Psoas muscle (tissue), 8 donors: ENCODE measurements around the gene C17orf75. TPM values are rescaled to one million over a fixed set of nuclear protein-coding genes. Genes with fewer than 3 reads are reported as not detected.

Experiments
- ATAC-seq, 4 donors: fragments of 200-7000 bp; cut with Tn5 transposase; one replicate each; pipeline ENCODE4 v1.9.1; 2020; ENCODE audit warnings: moderate library complexity in 3 of 4, mild to moderate bottlenecking in 2 of 4
- DNase-seq, 2 donors: peaks; one replicate each; pipeline ENCODE4 v3.0.0-alpha.2; 2020
- H3K27ac ChIP-seq: fragments of 200-600 bp; one replicate; pipeline ENCODE4 v1.8.0; 2022
- H3K27me3 ChIP-seq, 3 donors: fragments of 200-600 bp in 1 of 3; one replicate each; pipeline versions ENCODE4 v1.6.1 to v1.8.0; 2013 to 2022; ENCODE audit warnings: low read length in 2 of 3, mild to moderate bottlenecking in 2 of 3, moderate library complexity in 1 of 3; ENCODE audit not compliant: insufficient read depth in 3 of 3
- H3K36me3 ChIP-seq, 2 donors: fragments of 200-600 bp in 1 of 2; one replicate each; pipeline versions ENCODE4 v1.6.1 to v1.8.0; 2013 to 2022; ENCODE audit warnings: low read depth in 1 of 2, mild to moderate bottlenecking in 1 of 2, moderate library complexity in 1 of 2; ENCODE audit not compliant: insufficient read depth in 1 of 2
- H3K4me1 ChIP-seq: fragments of 200-600 bp; one replicate; pipeline ENCODE4 v1.8.0; 2022
- H3K4me3 ChIP-seq: fragments of 200-600 bp; one replicate; pipeline ENCODE4 v1.8.0; 2022; ENCODE audit warnings: mild to moderate bottlenecking
- H3K9me3 ChIP-seq: fragments of 200-600 bp; one replicate; pipeline ENCODE4 v1.8.0; 2022
- WGBS, 3 donors: extraction: QIAGEN DNeasy Blood & Tissue Kit; methylation state at CpG; one replicate each; pipeline versions ENCODE4 v1.1.6 to v1.1.7; 2013; 5-methylcytosine and 5-hydroxymethylcytosine counted together
- intact Hi-C, 2 donors: fragments of 100-400 bp; cut with DNase I; formaldehyde crosslinking; loops; one replicate each; pipeline versions ENCODE4 v1.11.0 to v1.14.2; 2022
- polyA plus RNA-seq, 3 donors: library from polyadenylated mRNA; stranded (reverse); fragments of 200-250 nt; gene quantifications; one replicate each; pipeline ENCODE4 v1.2.3, GENCODE V29; 2013
- total RNA-seq, 4 donors: library from RNA; stranded (reverse); fragmentation: NEBNext Ultra II Directional in 2 of 4; extraction: Animal tissue kit (Norgen Biotek cat#: 25700) in 2 of 4; gene quantifications; one replicate each; pipeline versions ENCODE4 v1.2.1 to v1.2.4, GENCODE V29; 2021 to 2023
- TF ChIP-seq, protein P1 (sequence below): fragments of 200-600 bp; IDR thresholded peaks from one replicate; pipeline ENCODE4 v1.8.0; 2022; ENCODE audit warnings: antibody characterized with exemption
- donor health status: healthy with polysubstance abuse.
- donor health status: DM: no; HTN: no; CAD: no; lungs with moderate emphysema.
- donor health status: Bipolar disorder and iron deficiency.
- donor health status: healthy.
- donor health status: DM: yes; HTN: yes; CAD: no.
- donor health status: DM: no; HTN: no; CAD: no.
- donor health status: DM: no; HTN: no; CAD: no.
- donor health status: DM: yes; HTN: yes; CAD: no.

Gene C17orf75
- total and polyA plus RNA-seq, 7 donors: 6.1 to 17.8 (median 14.6) TPM

- ATAC-seq: peak in 2 of 4 donors; percentile 28 to 30
These were observed 7.5 kb upstream of the C17orf75 start for GRCh38 chr17:32349503-32349853.

GRCh38 chr17:32348483-32348800 is 6.5 kb upstream of the C17orf75 start:
- Histone ChIP-seq H3K4me3 (peak overlapping the region; percentile 90), H3K36me3 (peaks cover 2 to 19% of the 10 kb centered on the region in 2 donors), H3K4me1 (peaks cover 24% of the 10 kb centered on the region), H3K27me3 (no peaks in the 10 kb centered on the region), H3K27ac (no peak overlapping the region), H3K9me3 (no peaks in the 10 kb centered on the region)
- intact Hi-C loops: no loop called here
- TF ChIP-seq, protein P1, sequence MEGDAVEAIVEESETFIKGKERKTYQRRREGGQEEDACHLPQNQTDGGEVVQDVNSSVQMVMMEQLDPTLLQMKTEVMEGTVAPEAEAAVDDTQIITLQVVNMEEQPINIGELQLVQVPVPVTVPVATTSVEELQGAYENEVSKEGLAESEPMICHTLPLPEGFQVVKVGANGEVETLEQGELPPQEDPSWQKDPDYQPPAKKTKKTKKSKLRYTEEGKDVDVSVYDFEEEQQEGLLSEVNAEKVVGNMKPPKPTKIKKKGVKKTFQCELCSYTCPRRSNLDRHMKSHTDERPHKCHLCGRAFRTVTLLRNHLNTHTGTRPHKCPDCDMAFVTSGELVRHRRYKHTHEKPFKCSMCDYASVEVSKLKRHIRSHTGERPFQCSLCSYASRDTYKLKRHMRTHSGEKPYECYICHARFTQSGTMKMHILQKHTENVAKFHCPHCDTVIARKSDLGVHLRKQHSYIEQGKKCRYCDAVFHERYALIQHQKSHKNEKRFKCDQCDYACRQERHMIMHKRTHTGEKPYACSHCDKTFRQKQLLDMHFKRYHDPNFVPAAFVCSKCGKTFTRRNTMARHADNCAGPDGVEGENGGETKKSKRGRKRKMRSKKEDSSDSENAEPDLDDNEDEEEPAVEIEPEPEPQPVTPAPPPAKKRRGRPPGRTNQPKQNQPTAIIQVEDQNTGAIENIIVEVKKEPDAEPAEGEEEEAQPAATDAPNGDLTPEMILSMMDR: no peak
- DNase-seq: no peak
- ATAC-seq: no peak
- WGBS, 3 donors: 98 to 99% (median 99%) methylated on average over 2 of the region's 2 CpGs

More at GRCh38 chr17:32349503-32349853, 7.5 kb upstream of the C17orf75 start:
- TF ChIP-seq, protein P1: no peak
- Histone ChIP-seq H3K27me3 (no peaks in the 10 kb centered on the region), H3K4me3 (peak overlapping the region; percentile 90), H3K36me3 (peaks cover 6 to 30% of the 10 kb centered on the region in 2 donors), H3K4me1 (peaks cover 34% of the 10 kb centered on the region), H3K9me3 (no peaks in the 10 kb centered on the region), H3K27ac (peak overlapping the region; percentile 98)
- DNase-seq: no peak
- intact Hi-C loops: no loop called here
- WGBS, 3 donors: 13 to 18% (median 16%) methylated on average over 15 of the region's 15 CpGs

DNA sequence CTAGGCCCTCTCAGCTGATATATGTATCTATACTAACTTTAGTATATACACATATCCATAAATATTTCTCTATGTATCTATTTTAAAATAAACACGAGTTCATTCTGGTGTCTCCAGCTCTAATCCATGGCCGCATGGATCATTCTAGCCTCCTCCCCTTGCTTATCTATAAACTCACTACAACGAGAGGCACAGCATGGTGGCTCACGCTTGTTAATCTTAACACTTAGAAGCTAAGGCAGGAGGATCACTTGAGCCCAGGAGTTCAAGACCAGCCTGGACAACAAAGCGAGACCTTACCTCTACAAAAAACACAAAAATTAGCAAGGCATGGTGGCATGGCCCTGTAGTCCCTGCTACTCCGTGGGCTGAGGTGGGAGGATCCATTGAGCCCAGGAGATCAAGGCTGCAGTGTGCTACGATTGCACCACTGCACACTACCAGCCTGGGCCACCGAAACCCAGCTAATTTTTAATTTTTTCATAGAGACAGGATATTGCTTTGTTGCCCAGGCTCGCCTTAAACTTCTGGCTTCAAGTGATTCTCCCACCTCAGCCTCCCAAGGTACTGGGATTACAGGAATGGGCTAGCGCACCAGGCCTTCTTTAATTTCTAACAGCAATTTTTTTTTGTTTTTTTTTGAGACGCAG is 4.1 kb upstream of the C17orf75 start:
- DNase-seq: no peak
- Histone ChIP-seq H3K27me3 (no peaks in the 10 kb centered on the region), H3K36me3 (no peaks in the 10 kb centered on the region), H3K4me1 (peaks cover 4% of the 10 kb centered on the region), H3K9me3 (no peaks in the 10 kb centered on the region), H3K27ac (no peak overlapping the region), H3K4me3 (no peak overlapping the region)
- TF ChIP-seq, protein P1: no peak
- no peak for ATAC-seq
- 87 to 95% (median 91%) methylated on average over 11 of the region's 11 CpGs for WGBS, 3 donors
- intact Hi-C loops: no loop called here

DNA sequence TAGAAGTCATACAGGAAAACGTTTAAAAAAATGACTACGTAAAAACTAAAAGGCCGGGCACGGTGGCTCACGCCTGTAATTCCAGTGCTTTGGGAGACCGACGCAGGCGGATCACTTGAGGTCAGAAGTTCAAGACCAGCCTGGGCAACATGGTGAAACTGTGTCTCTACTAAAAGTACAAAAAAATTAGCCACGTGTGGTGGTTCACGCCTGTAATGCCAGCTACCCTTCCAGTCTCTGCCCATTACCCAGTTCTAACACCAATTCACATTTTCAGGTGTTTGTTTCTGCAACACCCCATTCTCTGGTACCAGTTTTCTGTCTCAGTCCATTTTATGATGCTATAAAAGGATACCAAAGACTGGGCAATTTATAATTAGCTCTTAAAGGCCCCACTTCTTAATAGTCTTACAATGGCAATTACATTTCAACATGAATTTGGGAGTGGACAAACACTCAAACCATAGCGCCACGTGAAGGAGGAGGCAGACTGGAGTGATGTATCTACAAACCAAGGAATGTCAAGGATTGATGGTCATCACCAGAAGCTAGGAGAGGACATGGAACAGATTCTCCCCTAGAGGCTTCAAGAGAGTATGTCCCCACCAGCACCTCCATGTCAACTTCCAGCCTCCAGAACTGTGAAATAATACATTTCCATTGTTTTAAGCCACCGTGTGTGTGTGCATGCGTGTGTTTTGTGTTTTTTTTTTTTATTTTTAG is 791 bp upstream of the C17orf75 start:
- no peak for DNase-seq
- TF ChIP-seq, protein P1: no peak
- Histone ChIP-seq H3K9me3 (no peaks in the 10 kb centered on the region), H3K4me3 (peak overlapping the region; percentile 86), H3K27me3 (no peaks in the 10 kb centered on the region), H3K36me3 (peaks cover 3 to 25% of the 10 kb centered on the region in 2 donors), H3K4me1 (no peaks in the 10 kb centered on the region), H3K27ac (peak overlapping the region; percentile 85)
- intact Hi-C loops: no loop called here
- WGBS, 3 donors: 49 to 59% (median 53%) methylated on average over 14 of the region's 14 CpGs
- ATAC-seq: peak in 2 of 4 donors; percentile 15 to 16
